Renal pelvis (tissue), 4 donors: ENCODE data around the gene ATG3. TPM values are rescaled to one million over a fixed set of nuclear protein-coding genes. Genes with fewer than 3 reads are reported as not detected.
"Not testable (repeated sequence)": the region's sequence is repeated elsewhere in the genome, so short reads cannot be mapped to it uniquely, and the experiment has no call there.

Experiments
- DNase-seq: peaks from one replicate; pipeline ENCODE4 v3.0.0-alpha.2; 2013
- polyA plus RNA-seq, 3 donors: library from polyadenylated mRNA; unstranded; fragments of 120-200 nt; gene quantifications; one replicate each; pipeline ENCODE4 v1.2.1, GENCODE V29; 2013; ENCODE audit not compliant: insufficient read length in 3 of 3

The ATG3 gene
- polyA plus RNA-seq, 3 donors: 42.5 to 52.0 (median 51.0) TPM

- no peak for DNase-seq
Observed at GRCh38 chr3:112569265-112569664, 7.5 kb upstream of the ATG3 start.

DNA sequence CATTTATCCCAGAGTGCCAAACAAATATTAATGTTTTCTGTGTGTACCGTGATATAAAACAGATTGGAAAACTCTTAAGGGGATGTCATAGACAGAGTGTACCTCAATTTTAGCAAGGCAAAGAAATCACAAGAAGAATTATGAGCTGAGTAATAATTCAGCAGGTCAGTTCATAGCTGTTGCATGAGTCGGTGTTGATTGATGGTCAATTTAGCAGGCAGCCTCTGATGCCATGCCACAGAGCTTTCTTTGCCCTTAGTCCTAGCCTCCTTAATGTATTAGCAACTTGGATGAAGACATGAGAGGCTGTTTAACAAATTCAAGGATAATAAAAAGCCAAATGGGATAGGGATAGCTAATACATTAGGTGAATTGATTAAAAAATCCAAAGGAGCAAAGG is 6.9 kb upstream of the ATG3 start:
- DNase-seq: no peak

GRCh38 chr3:112564940-112565305 is 3.2 kb upstream of the ATG3 start:
- no peak for DNase-seq

DNA sequence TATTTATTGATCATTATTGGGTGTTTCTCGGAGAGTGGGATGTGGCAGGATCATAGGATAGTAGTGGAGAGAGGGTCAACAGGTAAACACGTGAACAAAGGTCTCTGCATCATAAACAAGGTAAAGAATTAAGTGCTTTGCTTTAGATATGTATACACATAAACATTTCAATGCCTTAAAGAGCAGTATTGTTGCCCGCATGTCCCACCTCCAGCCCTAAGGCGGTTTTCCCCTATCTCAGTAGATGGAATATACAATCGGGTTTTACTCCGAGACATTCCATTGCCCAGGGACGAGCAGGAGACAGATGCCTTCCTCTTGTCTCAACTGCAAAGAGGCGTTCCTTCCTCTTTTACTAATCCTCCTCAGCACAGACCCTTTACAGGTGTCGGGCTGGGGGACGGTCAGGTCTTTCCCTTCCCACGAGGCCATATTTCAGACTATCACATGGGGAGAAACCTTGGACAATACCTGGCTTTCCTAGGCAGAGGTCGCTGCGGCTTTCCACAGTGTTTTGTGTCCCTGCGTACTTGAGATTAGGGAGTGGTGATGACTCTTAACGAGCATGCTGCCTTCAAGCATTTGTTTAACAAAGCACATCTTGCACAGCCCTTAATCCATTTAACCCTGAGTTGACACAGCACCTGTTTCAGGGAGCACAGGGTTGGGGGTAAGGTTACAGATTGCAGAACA is 2.6 kb upstream of the ATG3 start:
- DNase-seq: not testable (repeated sequence)

DNA sequence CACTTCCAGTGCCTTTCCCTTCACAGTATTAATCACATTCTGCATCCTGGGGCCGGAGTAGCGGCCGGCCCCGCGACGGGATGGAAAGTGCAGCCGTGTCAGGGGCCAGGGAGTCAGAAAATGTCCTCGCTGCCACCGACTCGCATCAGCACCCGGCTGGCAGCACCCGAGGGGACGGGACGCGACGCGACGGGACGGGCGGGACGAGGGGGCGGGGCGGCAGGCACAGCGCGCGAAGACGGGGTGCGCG is 353 bp downstream of the ATG3 start:
- DNase-seq: no peak

DNA sequence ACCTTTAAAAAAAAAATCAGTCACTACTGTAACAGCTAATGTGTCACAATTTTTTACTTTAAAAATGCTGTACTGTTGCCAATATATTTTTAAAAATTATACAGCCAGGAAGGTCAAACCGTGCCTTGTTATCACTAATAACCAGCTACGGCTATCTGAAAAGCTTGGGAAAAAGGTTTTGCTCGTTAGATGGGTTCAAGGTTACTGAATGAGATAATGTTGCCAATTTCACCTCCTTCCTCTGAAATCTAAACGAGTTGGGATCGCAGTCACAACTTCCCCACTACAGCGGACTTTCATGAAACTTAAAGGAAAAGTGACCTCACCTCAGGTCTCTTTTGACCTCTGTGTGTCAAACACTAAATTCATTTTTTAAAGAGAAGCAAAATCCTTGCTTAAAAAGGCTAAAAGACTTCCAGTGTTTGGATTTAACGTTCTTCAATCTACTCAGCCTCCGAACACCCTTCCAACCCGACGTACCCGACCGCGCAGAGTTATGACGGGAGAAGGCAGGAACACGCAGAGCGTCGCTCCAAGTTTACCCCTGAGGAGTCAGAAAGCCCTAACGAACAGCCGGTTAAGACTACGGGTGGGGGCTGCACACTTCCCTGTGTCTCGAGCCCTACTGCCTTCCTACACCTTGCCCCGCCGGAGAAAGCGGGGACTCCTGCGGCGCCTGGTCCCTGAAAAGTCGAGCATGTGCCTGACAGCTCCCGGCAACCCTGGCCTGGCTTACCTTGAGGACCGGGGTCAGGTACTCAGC is 860 bp downstream of the ATG3 start:
- peak; percentile 88 for DNase-seq

- no peak for DNase-seq
Observed at GRCh38 chr3:112560307-112560706, 1.5 kb downstream of the ATG3 start.

GRCh38 chr3:112557976-112558375 is 3.8 kb downstream of the ATG3 start:
- DNase-seq: no peak

DNA sequence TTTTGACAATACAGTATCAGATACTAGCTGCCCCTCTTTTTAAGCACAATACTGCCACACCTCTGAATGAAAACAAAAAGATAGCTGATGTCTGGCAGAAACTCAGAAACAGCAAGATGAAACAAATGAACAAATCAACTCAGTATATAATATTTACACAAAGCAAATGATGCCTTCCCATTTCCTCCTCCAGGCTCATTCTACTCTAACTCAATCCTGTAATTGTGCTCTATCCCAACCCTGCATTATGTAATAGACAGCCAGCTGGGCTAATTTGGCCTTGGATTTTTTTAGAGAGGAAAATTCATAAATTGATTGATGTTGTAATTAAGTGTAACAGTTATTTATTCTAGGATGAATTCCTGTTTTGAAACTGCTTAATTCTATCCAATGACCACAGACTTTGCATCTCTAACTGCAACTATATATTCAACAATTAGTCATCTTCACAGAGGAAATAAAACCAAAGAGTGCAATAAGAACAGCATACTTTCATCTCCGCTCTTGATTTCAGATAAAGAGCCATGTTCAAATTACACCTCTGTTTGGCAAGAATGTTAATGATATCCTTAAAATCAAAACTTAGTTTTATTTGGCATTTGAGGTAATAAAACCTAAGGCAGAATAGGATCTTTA is 6.1 kb downstream of the ATG3 start:
- no peak for DNase-seq

GRCh38 chr3:112550859-112551258 is 10.9 kb downstream of the ATG3 start:
- DNase-seq: no peak

- DNase-seq: no peak
Observed at GRCh38 chr3:112546216-112546759, 15.5 kb downstream of the ATG3 start.

DNA sequence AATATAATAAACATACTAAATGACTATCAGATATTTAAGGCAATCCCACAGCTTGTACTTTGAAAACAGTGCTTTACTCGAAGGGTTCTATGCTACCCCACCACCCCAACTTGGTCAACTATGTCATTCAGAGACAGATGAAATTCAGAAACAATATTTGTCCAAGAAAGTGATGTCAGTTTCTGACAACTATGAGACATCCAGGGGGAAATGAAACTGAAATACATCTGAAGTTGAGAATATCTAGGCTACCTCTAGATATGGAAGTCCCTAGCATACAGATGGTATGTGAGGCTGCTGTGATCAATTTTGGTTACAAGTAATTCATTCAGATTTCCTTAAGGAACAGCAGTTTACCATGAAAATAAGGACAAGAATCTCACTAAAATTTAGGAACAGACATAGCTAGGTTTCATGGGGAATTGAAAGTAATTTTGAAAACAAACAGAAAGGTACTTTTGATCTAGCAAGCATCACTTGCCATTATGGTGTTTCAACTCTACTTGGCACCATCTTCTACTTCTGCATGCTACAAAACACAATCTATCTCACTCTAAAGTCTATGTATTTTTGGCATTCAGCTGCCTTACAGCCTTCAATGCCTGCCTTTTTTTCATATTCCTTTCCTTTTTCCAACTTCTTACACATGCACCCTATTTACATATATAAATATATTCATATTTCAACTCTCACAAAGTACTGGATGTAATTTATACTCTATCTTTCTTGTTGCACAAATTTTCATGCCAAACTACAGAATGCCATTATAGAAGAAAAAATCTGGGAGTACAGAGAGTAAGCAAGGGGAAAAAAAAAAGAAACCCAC is 21.7 kb downstream of the ATG3 start:
- DNase-seq: no peak

GRCh38 chr3:112531358-112531781 is 30.4 kb downstream of the ATG3 start:
- peak; percentile 10 for DNase-seq

DNA sequence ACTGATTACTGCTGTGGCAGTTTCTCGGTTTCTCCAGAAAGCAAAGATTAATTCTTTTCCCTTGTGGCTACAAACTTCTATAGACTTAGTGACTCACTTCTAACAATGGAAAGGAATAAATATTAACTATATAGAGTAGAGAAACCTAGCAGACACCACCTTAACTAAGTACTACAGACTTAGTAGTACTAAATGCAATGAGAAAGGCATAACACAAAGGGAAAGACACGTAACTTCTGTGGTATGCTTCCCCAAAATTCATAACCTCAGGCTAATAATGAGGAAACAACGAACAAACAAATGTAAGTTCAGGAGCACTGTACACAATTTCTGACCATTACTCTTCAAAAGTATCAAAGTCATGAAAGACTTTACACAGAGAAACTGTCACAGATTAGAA is 31.2 kb downstream of the ATG3 start:
- DNase-seq: no peak

DNA sequence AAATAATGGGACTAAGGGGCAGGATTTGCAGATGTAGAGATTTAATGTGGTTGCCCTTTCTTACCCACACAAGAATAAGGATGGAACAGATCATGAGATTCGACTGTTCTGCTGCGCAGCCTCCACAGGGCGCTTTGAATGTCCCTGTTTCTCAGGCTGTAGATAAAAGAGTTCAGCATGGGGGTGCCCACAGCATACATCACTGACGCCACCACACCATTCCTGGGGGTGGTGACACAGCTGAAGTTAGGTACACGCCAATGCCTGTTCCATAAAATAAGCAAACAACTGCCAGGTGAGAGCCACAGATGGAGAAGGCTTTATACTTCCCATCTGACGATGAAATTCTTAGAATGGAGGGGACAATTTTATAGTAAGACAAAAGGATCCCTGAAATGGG is 37.6 kb downstream of the ATG3 start:
- not testable (repeated sequence) for DNase-seq

- peak; percentile 54 for DNase-seq
Observed at GRCh38 chr3:112519424-112520001, 42.2 kb downstream of the ATG3 start.

DNA sequence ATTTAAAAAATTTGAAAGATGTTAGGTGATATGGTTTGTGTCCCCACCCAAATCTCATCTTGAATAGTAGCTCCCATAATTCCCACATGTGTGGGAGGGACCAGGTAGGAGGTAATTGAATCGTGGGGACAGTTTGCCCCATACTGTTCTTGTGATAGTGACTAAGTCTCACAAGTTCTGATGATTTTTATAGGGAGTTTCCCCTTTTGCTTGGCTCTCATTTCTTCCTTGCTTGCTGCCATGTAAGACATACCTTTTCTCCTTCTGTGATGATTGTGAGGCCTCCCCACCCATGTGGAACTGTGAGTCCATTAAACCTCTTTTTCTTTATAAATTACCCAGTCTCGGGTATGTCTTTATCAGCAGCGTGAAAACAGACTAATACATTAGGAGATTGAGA is 42.8 kb downstream of the ATG3 start:
- DNase-seq: not testable (repeated sequence)

- DNase-seq: no peak
Observed at GRCh38 chr3:112514527-112515128, 47.1 kb downstream of the ATG3 start.

- no peak for DNase-seq
Observed at GRCh38 chr3:112512320-112512719, 49.4 kb downstream of the ATG3 start.

DNA sequence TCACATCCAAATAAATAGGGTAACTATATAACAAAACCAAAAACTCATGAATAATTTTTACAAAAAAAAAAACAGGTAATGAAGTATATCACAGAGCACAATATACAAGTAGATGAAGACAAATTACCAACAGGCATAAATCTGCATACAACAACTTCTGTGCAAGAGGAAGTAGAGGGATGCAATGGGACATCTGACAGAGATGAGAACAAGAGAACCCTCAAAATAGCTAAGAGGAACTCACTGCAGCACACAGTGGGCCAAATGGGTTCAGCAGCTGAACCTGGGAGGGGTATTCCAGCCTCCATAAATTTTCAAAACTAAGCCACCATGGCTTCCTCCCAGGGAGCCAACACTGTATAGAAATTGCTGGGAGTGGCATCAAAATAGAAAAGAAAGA is 52.9 kb downstream of the ATG3 start:
- no peak for DNase-seq

DNA sequence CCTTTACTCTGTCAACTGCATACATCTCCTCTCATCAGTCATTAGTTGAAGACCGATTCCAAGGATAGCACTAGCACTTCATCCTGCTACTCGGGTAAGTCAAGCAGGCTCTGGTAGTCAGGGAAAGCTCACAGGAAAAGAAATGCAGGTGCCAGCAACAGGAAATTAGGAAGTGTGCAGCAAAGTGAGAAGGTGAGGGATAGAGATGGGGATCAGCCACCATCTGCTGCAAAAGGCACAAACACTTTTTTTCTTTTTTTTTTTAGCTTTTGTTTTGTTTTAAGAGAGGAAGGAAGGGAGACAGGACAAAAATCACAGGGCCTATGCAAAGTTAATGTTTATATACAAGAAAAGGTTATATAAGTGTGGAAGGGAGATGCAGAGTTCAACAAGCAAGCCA is 53.5 kb downstream of the ATG3 start:
- DNase-seq: no peak
